K562 (cell line): Measurements from ENCODE around the gene ST6GAL1. TPM values are rescaled to one million over a fixed set of nuclear protein-coding genes. Genes with fewer than 3 reads are reported as not detected.

Experiments
- CEBPB ChIP-seq: fragments of 450-650 bp; IDR thresholded peaks from 2 replicates; pipeline ENCODE4 v1.6.1; 2016; ENCODE audit warnings: missing genetic modification characterization, missing compliant biosample characterization
- DMBX1 ChIP-seq: fragments of 250-450 bp; sonication (Bioruptor Pico); IDR thresholded peaks from 2 replicates; pipeline ENCODE4 v1.8.0; 2022; ENCODE audit warnings: inconsistent platforms, mild to moderate bottlenecking, moderate library complexity, borderline replicate concordance
- GATA2 ChIP-seq: sonication (generic); formaldehyde crosslinking; IDR thresholded peaks from 2 replicates; pipeline ENCODE4 v1.4.0; 2020; ENCODE audit warnings: mild to moderate bottlenecking, missing genetic modification reagents
- HDAC1 ChIP-seq, 2 experiments: fragments of 450-650 bp; IDR thresholded peaks; 2 replicates each; pipeline ENCODE4 v1.6.1; 2016 to 2017; ENCODE audit warnings: inconsistent platforms in 1 of 2, mild to moderate bottlenecking in 1 of 2, moderate library complexity in 1 of 2
- MEIS2 ChIP-seq: fragments of 450-650 bp; IDR thresholded peaks from 2 replicates; pipeline ENCODE4 v1.6.1; 2014; ENCODE audit warnings: mild to moderate bottlenecking; ENCODE audit not compliant: partially characterized antibody
- NR2C1 ChIP-seq, 2 experiments: fragments of 450-650 bp; IDR thresholded peaks; 2 replicates each; pipeline ENCODE4 v1.6.1; 2017; ENCODE audit warnings: mild to moderate bottlenecking in 2 of 2, antibody characterized with exemption in 1 of 2, inconsistent platforms in 1 of 2, missing compliant biosample characterization in 1 of 2, missing genetic modification characterization in 1 of 2
- RAD21 ChIP-seq, 2 experiments: fragments of 250-450 bp in 1 of 2; fragments of 450-650 bp in 1 of 2; sonication (Bioruptor Pico) in 1 of 2; formaldehyde crosslinking in 1 of 2; IDR thresholded peaks in 1 of 2; conservative IDR thresholded peaks in 1 of 2; 2 replicates each; pipeline versions ENCODE4 v1.4.0 to v1.8.0; 2020 to 2022; ENCODE audit warnings: mild to moderate bottlenecking in 2 of 2, moderate library complexity in 1 of 2
- SIN3A ChIP-seq, 2 experiments: fragments of 150-350 bp in 1 of 2; IDR thresholded peaks; 2 replicates each; pipeline ENCODE4 v1.6.1; 2011 to 2016; ENCODE audit warnings: borderline replicate concordance in 2 of 2, low read depth in 2 of 2, low read length in 2 of 2, mild to moderate bottlenecking in 2 of 2, moderate library complexity in 2 of 2; ENCODE audit not compliant: control insufficient read depth in 1 of 2
- YY1 ChIP-seq, 3 experiments: IDR thresholded peaks; 2 replicates each; pipeline ENCODE4 v1.6.1; 2011; ENCODE audit warnings: low read length in 2 of 3, mild to moderate bottlenecking in 2 of 3, moderate library complexity in 2 of 3, borderline replicate concordance in 1 of 3, control low read depth in 1 of 3, low read depth in 1 of 3; ENCODE audit not compliant: insufficient read depth in 3 of 3, insufficient replicate concordance in 2 of 3, control insufficient read depth in 1 of 3, insufficient read length in 1 of 3; ENCODE audit errors: extremely low read depth in 1 of 3
- ZNF212 ChIP-seq: fragments of 450-650 bp; formaldehyde crosslinking; IDR thresholded peaks from 2 replicates; pipeline ENCODE4 v1.4.0; 2020; ENCODE audit warnings: mild to moderate bottlenecking
- ZNF592 ChIP-seq: fragments of 450-650 bp; IDR thresholded peaks from 2 replicates; pipeline ENCODE4 v1.6.1; 2017; ENCODE audit warnings: antibody characterized with exemption, mild to moderate bottlenecking
- polyA plus RNA-seq, 8 experiments: library from polyadenylated mRNA; depleted of rRNA in 4 of 8; stranded (reverse) in 5 of 8; unstranded in 3 of 8; fragments of >200 nt; fragmentation: Nextera tagmentation in 2 of 8; fragmentation: Illumina TruSeq in 1 of 8; extraction: Ambion mirVana in 2 of 8; extraction: Trizol in 1 of 8; gene quantifications; 2 replicates each; pipeline versions ENCODE4 v1.2.1 to v1.2.3, GENCODE V29; 2011 to 2014; ENCODE audit warnings: inconsistent platforms in 1 of 8, missing spikeins in 1 of 8
- total RNA-seq, 7 experiments: library from RNA; depleted of rRNA in 6 of 7; stranded (reverse); fragments of >200 nt in 6 of 7; fragmentation: Illumina TruSeq in 2 of 7; extraction: Trizol in 2 of 7; gene quantifications; 2 replicates each; pipeline versions ENCODE4 v1.2.1 to v1.2.3, GENCODE V29; 2011 to 2021; ENCODE audit warnings: low replicate concordance in 1 of 7
- TF ChIP-seq, protein P1 (sequence below): fragments of 450-650 bp; IDR thresholded peaks from 2 replicates; pipeline ENCODE4 v1.6.1; 2016
- TF ChIP-seq, protein P2 (sequence below), 2 experiments: IDR thresholded peaks in 1 of 2; conservative IDR thresholded peaks in 1 of 2; 2 replicates each; pipeline ENCODE4 v1.6.1; 2016; ENCODE audit warnings: low read depth in 2 of 2, mild to moderate bottlenecking in 1 of 2, missing compliant biosample characterization in 1 of 2, missing genetic modification characterization in 1 of 2, moderate library complexity in 1 of 2

The ST6GAL1 gene
- total and polyA plus RNA-seq, 9 of the 15 experiments (the other 6 are each of a cell fraction or from before 2014, with no cell fraction given) = 31.9 to 145 (median 71.0) TPM

DNA sequence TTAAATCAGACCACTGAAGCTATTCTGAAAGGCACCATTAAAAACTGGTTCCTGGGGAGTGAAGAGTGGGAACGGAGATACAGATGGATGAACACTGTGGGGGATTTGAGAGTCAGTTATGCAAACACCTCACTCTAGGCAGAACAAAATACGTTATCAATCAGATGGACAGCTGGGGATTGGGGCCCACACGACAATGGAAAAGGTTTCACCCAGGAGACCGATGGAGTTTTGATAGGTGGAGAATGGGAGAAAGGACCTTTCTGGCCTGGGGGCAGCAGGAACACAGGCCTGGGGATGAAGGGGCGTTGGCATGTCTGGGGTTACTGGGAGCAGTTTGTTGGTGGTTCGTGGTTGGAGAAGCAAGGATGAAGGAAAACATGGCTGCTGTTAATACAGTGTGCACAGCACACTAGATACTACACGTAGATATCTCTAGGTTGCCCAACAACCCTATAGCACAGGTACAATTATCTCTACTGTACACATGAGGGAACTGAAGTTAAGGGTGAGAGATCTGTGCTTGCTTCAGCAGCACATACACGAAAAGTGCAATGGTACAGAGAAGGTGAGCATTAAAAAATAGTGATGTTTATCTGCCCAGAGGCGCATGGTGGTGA, 16.5 kb downstream of the ST6GAL1 start (continued):
- TF ChIP-seq RAD21 (CRISPR knock-in tag; conservative IDR thresholded peaks at IDR 0.05 in 1 of 2, IDR thresholded peaks at IDR 0.05 in 1 of 2) (peak in 1 of 2 experiments; percentile 14; a peak in 1 of 4 replicates), NR2C1 (IDR thresholded peaks at IDR 0.05) (no peak), NR2C1 (tag; IDR thresholded peaks at IDR 0.05) (peak; percentile 34; the same call in 1 of the 2 replicates), MEIS2 (peak; percentile 45), HDAC1 (IDR thresholded peaks at IDR 0.05) (0 out of 4 replicates have a peak, but pooled peaks of 1 of the 2 experiments have one; percentile 12), YY1 (IDR thresholded peaks at IDR 0.05; ENCODE audit: borderline replicate concordance in 1 of 3, control insufficient read depth in 1 of 3, extremely low read depth in 1 of 3, insufficient read depth in 3 of 3, insufficient read length in 1 of 3, insufficient replicate concordance in 2 of 3, low read depth in 1 of 3, low read length in 2 of 3) (peak in 1 of 3 experiments; percentile 35), DMBX1 (CRISPR knock-in tag) (no peak), GATA2 (0 out of 2 replicates have a peak, but pooled peaks have one; percentile 20), SIN3A (IDR thresholded peaks at IDR 0.05; ENCODE audit: borderline replicate concordance in 2 of 2, control insufficient read depth in 1 of 2, low read depth in 2 of 2, low read length in 2 of 2) (no peak), ZNF212 (CRISPR knock-in tag) (no peak), CEBPB (tag) (peak; percentile 66), ZNF592 (peak; percentile 57; the same call in 1 of the 2 replicates)
- TF ChIP-seq, protein P1, sequence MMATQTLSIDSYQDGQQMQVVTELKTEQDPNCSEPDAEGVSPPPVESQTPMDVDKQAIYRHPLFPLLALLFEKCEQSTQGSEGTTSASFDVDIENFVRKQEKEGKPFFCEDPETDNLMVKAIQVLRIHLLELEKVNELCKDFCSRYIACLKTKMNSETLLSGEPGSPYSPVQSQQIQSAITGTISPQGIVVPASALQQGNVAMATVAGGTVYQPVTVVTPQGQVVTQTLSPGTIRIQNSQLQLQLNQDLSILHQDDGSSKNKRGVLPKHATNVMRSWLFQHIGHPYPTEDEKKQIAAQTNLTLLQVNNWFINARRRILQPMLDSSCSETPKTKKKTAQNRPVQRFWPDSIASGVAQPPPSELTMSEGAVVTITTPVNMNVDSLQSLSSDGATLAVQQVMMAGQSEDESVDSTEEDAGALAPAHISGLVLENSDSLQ = 0 out of 2 replicates have a peak, but pooled peaks have one; percentile 11
- TF ChIP-seq, protein P2, sequence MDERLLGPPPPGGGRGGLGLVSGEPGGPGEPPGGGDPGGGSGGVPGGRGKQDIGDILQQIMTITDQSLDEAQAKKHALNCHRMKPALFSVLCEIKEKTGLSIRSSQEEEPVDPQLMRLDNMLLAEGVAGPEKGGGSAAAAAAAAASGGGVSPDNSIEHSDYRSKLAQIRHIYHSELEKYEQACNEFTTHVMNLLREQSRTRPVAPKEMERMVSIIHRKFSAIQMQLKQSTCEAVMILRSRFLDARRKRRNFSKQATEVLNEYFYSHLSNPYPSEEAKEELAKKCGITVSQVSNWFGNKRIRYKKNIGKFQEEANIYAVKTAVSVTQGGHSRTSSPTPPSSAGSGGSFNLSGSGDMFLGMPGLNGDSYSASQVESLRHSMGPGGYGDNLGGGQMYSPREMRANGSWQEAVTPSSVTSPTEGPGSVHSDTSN (CRISPR knock-in tag; IDR thresholded peaks at IDR 0.05; ENCODE audit: low read depth) = no peak
- TF ChIP-seq, protein P2 (tag; conservative IDR thresholded peaks at IDR 0.05; ENCODE audit: low read depth) = 0 out of 2 replicates have a peak, but pooled peaks have one; percentile 32
